Endothelial cell (in vitro differentiated cells): Measurements from ENCODE around the gene EAF2. TPM values are rescaled to one million over a fixed set of nuclear protein-coding genes. Genes with fewer than 3 reads are reported as not detected.

Source experiments
- DNase-seq: peaks from one replicate; pipeline ENCODE4 v3.0.0; 2021; ENCODE audit warnings: low spot score
- H3K27ac Mint-ChIP-seq: one replicate; pipeline ENCODE4 v1.8.0; 2021; ENCODE audit warnings: mixed read lengths, inconsistent platforms; ENCODE audit not compliant: unreplicated experiment
- H3K27me3 Mint-ChIP-seq: one replicate; pipeline ENCODE4 v1.8.0; 2021; ENCODE audit warnings: mild to moderate bottlenecking, moderate library complexity, mixed read lengths, inconsistent platforms; ENCODE audit not compliant: unreplicated experiment
- H3K36me3 Mint-ChIP-seq: one replicate; pipeline ENCODE4 v1.8.0; 2021; ENCODE audit warnings: mild to moderate bottlenecking, low read depth, mixed read lengths, inconsistent platforms; ENCODE audit not compliant: unreplicated experiment
- H3K4me1 Mint-ChIP-seq: one replicate; pipeline ENCODE4 v1.8.0; 2021; ENCODE audit warnings: mild to moderate bottlenecking, mixed read lengths, inconsistent platforms; ENCODE audit not compliant: unreplicated experiment
- H3K4me3 Mint-ChIP-seq: one replicate; pipeline ENCODE4 v1.8.0; 2021; ENCODE audit warnings: mild to moderate bottlenecking, mixed read lengths, inconsistent platforms; ENCODE audit not compliant: unreplicated experiment
- H3K9me3 Mint-ChIP-seq: one replicate; pipeline ENCODE4 v1.8.0; 2021; ENCODE audit warnings: mixed read lengths, inconsistent platforms; ENCODE audit not compliant: unreplicated experiment
- CTCF ChIP-seq: fragments of 200-600 bp; sonication (generic); IDR thresholded peaks from one replicate; pipeline ENCODE4 v1.5.0; 2021; ENCODE audit warnings: antibody characterized with exemption; ENCODE audit not compliant: unreplicated experiment
- total RNA-seq: library from RNA; stranded (reverse); fragmentation: NEBNext Ultra II Directional; extraction: Animal tissue kit (Norgen Biotek cat#: 25700); gene quantifications from one replicate; pipeline ENCODE4 v1.2.1, GENCODE V29; 2021; ENCODE audit not compliant: unreplicated experiment

The EAF2 gene
- total RNA-seq, 1 donor from 2014 or later = 4.0 TPM

GRCh38 chr3:121800906-121801305, 34.1 kb upstream of the EAF2 start:
- no peaks in the 10 kb centered on the region for H3K36me3 Mint-ChIP-seq
- DNase-seq = no peak
- no peak overlapping the region for H3K27ac Mint-ChIP-seq
- H3K27me3 Mint-ChIP-seq = no peaks in the 10 kb centered on the region
- H3K4me1 Mint-ChIP-seq = no peaks in the 10 kb centered on the region
- no peaks in the 10 kb centered on the region for H3K9me3 Mint-ChIP-seq
- no peak overlapping the region for H3K4me3 Mint-ChIP-seq
- TF ChIP-seq CTCF = no peak

DNA sequence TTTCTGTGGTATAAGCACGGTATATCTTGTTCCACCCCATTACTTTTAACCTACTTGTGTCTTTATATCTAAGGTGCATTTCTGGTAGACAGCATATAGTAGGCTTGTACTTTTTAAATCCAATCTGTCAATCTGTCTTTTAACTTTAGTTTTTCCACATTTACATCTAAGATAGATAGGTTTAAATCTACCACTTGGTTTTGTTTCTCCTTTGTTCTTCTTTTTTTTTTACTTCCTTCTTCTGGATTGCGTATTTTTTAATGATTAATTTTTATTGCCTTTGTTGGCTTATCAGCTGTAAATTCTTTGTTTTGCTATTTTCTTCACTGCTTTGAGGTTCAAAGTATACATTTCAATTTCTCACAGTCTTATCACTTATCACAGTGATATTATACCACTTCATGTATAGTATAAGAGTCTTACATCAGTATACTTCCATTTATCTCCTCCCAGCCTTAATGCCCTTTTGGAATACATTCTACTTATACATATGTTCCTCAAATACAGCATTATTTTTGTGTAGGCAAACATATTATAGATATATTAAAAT, 31.2 kb upstream of the EAF2 start:
- H3K36me3 Mint-ChIP-seq = peaks cover 4% of the 10 kb centered on the region
- DNase-seq = no peak
- H3K4me1 Mint-ChIP-seq = no peaks in the 10 kb centered on the region
- no peak overlapping the region for H3K4me3 Mint-ChIP-seq
- no peak overlapping the region for H3K27ac Mint-ChIP-seq
- no peak for TF ChIP-seq CTCF
- H3K27me3 Mint-ChIP-seq = peaks cover 1% of the 10 kb centered on the region
- H3K9me3 Mint-ChIP-seq = no peaks in the 10 kb centered on the region

DNA sequence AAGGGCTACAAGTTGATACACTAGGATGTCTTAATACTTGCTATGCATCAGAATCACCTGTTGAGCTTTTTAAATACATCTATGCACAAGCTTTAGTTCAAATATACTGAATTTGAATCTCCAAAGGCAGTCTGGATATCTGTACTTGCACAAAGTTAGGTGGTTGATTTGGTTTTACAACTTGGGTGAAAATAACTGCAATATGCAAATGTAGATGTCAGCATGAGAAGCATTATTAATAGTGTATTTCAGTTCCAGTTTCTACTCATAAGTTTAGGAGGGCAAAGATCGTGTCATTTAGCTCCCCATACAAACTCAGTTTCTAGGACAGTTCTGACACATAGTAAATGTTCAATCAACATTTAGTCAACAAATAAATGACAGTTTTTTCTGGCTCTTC, 25.8 kb upstream of the EAF2 start:
- Mint-ChIP-seq H3K9me3 (no peaks in the 10 kb centered on the region), H3K36me3 (peaks cover 4% of the 10 kb centered on the region)

GRCh38 chr3:121817753-121818152, 17.3 kb upstream of the EAF2 start:
- Mint-ChIP-seq H3K27me3 (peaks cover 2% of the 10 kb centered on the region), H3K4me1 (no peaks in the 10 kb centered on the region), H3K36me3 (peaks cover 42% of the 10 kb centered on the region), H3K9me3 (no peaks in the 10 kb centered on the region), H3K27ac (no peak overlapping the region), H3K4me3 (no peak overlapping the region)
- TF ChIP-seq CTCF = no peak
- no peak for DNase-seq

More for the DNA sequence above, 25.8 kb upstream of the EAF2 start:
- Mint-ChIP-seq H3K27ac (no peak overlapping the region), H3K4me3 (no peak overlapping the region), H3K27me3 (peaks cover 1% of the 10 kb centered on the region), H3K4me1 (no peaks in the 10 kb centered on the region)
- DNase-seq = no peak
- no peak for TF ChIP-seq CTCF

- Mint-ChIP-seq H3K9me3 (no peaks in the 10 kb centered on the region), H3K27me3 (peaks cover 2% of the 10 kb centered on the region), H3K4me3 (no peak overlapping the region), H3K4me1 (no peaks in the 10 kb centered on the region), H3K27ac (no peak overlapping the region), H3K36me3 (peaks cover 50% of the 10 kb centered on the region)
- TF ChIP-seq CTCF = no peak
- no peak for DNase-seq
Observed at GRCh38 chr3:121818578-121818977, 16.4 kb upstream of the EAF2 start.
